GM23338 (cell line): ENCODE measurements around the gene GPRC5C. TPM values are rescaled to one million over a fixed set of nuclear protein-coding genes. Genes with fewer than 3 reads are reported as not detected.

Experiments
- ATAC-seq: fragments of 200-7000 bp; cut with Tn5 transposase; 3 replicates; pipeline ENCODE4 v1.9.1; 2020
- DNase-seq: peaks from one replicate; pipeline ENCODE4 v3.0.0-alpha.2; 2015; ENCODE audit warnings: low spot score
- H2AFZ ChIP-seq: fragments of 200-600 bp; sonication (generic); 2 replicates; pipeline ENCODE4 v1.8.0; 2016; ENCODE audit warnings: antibody characterized with exemption, mild to moderate bottlenecking, moderate library complexity
- H3F3A ChIP-seq: fragments of 200-600 bp; sonication (generic); replicated peaks from 2 replicates; pipeline ENCODE4 v1.8.0; 2017; ENCODE audit warnings: antibody characterized with exemption, mixed run types, low read depth
- H3K27ac ChIP-seq: fragments of 200-600 bp; sonication (generic); 2 replicates; pipeline ENCODE4 v1.6.1; 2016; ENCODE audit warnings: low read depth
- H3K27me3 ChIP-seq: fragments of 200-600 bp; sonication (generic); 2 replicates; pipeline ENCODE4 v1.8.0; 2016; ENCODE audit warnings: mild to moderate bottlenecking, mixed run types, moderate library complexity; ENCODE audit not compliant: insufficient read depth
- H3K36me3 ChIP-seq: fragments of 200-600 bp; sonication (generic); 2 replicates; pipeline ENCODE4 v1.8.0; 2016; ENCODE audit warnings: mild to moderate bottlenecking; ENCODE audit not compliant: insufficient read depth
- H3K4me1 ChIP-seq: fragments of 200-600 bp; sonication (generic); 2 replicates; pipeline ENCODE4 v1.8.0; 2016; ENCODE audit warnings: mild to moderate bottlenecking, moderate library complexity; ENCODE audit not compliant: insufficient read depth
- H3K4me2 ChIP-seq: fragments of 200-600 bp; sonication (generic); 2 replicates; pipeline ENCODE4 v1.7.1; 2017; ENCODE audit warnings: mixed run types
- H3K4me3 ChIP-seq: fragments of 200-600 bp; sonication (generic); 2 replicates; pipeline ENCODE4 v1.6.1; 2016; ENCODE audit warnings: mixed run types
- H3K79me2 ChIP-seq: fragments of 200-600 bp; sonication (generic); replicated peaks from 2 replicates; pipeline ENCODE4 v1.8.0; 2017; ENCODE audit warnings: mild to moderate bottlenecking; ENCODE audit not compliant: insufficient read depth
- H3K9me2 ChIP-seq: fragments of 200-600 bp; sonication (generic); 2 replicates; pipeline ENCODE4 v1.8.0; 2017; ENCODE audit not compliant: insufficient read depth
- H4K20me1 ChIP-seq: fragments of 200-600 bp; sonication (generic); replicated peaks from 2 replicates; pipeline ENCODE4 v1.8.0; 2017; ENCODE audit warnings: mild to moderate bottlenecking; ENCODE audit not compliant: insufficient read depth
- H3K27ac Mint-ChIP-seq: 2 replicates; pipeline ENCODE4 v1.8.0; 2020; ENCODE audit warnings: inconsistent platforms, mild to moderate bottlenecking, moderate library complexity, mixed read lengths
- H3K27me3 Mint-ChIP-seq: 3 replicates; pipeline ENCODE4 v1.8.0; 2022; ENCODE audit warnings: low read depth, mild to moderate bottlenecking, moderate library complexity, mixed read lengths, inconsistent platforms; ENCODE audit not compliant: insufficient read depth, poor library complexity
- H3K36me3 Mint-ChIP-seq: 3 replicates; pipeline ENCODE4 v1.8.0; 2021; ENCODE audit warnings: low read depth, mild to moderate bottlenecking, inconsistent platforms, moderate library complexity, mixed read lengths
- H3K4me1 Mint-ChIP-seq: 3 replicates; pipeline ENCODE4 v1.8.0; 2020; ENCODE audit warnings: mild to moderate bottlenecking, inconsistent platforms, mixed read lengths
- H3K4me3 Mint-ChIP-seq: 3 replicates; pipeline ENCODE4 v1.8.0; 2021; ENCODE audit warnings: moderate library complexity, mild to moderate bottlenecking, inconsistent platforms, mixed read lengths
- H3K9me3 Mint-ChIP-seq: 3 replicates; pipeline ENCODE4 v1.8.0; 2020; ENCODE audit warnings: moderate library complexity, mild to moderate bottlenecking, inconsistent platforms, mixed read lengths
- EZH2 ChIP-seq: fragments of 200-600 bp; sonication (generic); IDR thresholded peaks from one replicate; pipeline ENCODE4 v1.8.0; 2017; ENCODE audit warnings: antibody characterized with exemption, mild to moderate bottlenecking, low read depth; ENCODE audit not compliant: unreplicated experiment
- JUNB ChIP-seq: IDR thresholded peaks from one replicate; pipeline ENCODE4 v1.6.1; 2016; ENCODE audit warnings: antibody characterized with exemption; ENCODE audit not compliant: unreplicated experiment
- POLR2AphosphoS5 ChIP-seq: IDR thresholded peaks from 2 replicates; pipeline ENCODE4 v1.6.1; 2016; ENCODE audit warnings: antibody characterized with exemption, low read depth
- REST ChIP-seq: IDR thresholded peaks from one replicate; pipeline ENCODE4 v1.6.1; 2018; ENCODE audit warnings: antibody characterized with exemption; ENCODE audit not compliant: unreplicated experiment
- STAT1 ChIP-seq: IDR thresholded peaks from one replicate; pipeline ENCODE4 v1.6.1; 2016; ENCODE audit warnings: antibody characterized with exemption; ENCODE audit not compliant: unreplicated experiment
- ZNF114 ChIP-seq: fragments of 250-450 bp; sonication (Bioruptor Pico); IDR thresholded peaks from 2 replicates; pipeline ENCODE4 v1.5.0; 2020; ENCODE audit warnings: mild to moderate bottlenecking, moderate library complexity
- ZNF462 ChIP-seq: fragments of 250-450 bp; sonication (Bioruptor Pico); IDR thresholded peaks from 2 replicates; pipeline ENCODE4 v1.5.0; 2020; ENCODE audit warnings: mild to moderate bottlenecking, moderate library complexity
- polyA plus RNA-seq: library from polyadenylated mRNA; unstranded; fragments of >200 nt; fragmentation: Nextera tagmentation; extraction: Ambion mirVana; gene quantifications from 2 replicates; pipeline ENCODE4 v1.2.1, GENCODE V29; 2016
- total RNA-seq: library from RNA; depleted of rRNA; stranded (reverse); fragments of >200 nt; shearing (Covaris generic); gene quantifications from 2 replicates; pipeline ENCODE4 v1.2.3, GENCODE V29; 2014

The GPRC5C gene
- total and polyA plus RNA-seq, 2 experiments from 2014 or later = 9.0 to 22.4 TPM

GRCh38 chr17:74484066-74484465, 52.2 kb downstream of the GPRC5C start:
- Histone ChIP-seq H4K20me1 (no peaks in the 10 kb centered on the region), H3K27me3 (no peaks in the 10 kb centered on the region), H3K4me1 (no peaks in the 10 kb centered on the region), H3K27ac (no peak overlapping the region), H3K36me3 (no peaks in the 10 kb centered on the region), H3F3A (no peaks in the 10 kb centered on the region), H2AFZ (no peak overlapping the region), H3K9me2 (no peaks in the 10 kb centered on the region), H3K4me2 (no peak overlapping the region), H3K4me3 (no peak overlapping the region), H3K79me2 (no peaks in the 10 kb centered on the region)
- DNase-seq = no peak
- Mint-ChIP-seq H3K4me1 (no peaks in the 10 kb centered on the region), H3K36me3 (peaks cover 4% of the 10 kb centered on the region; the same call in 2 of the 3 replicates), H3K4me3 (no peak overlapping the region), H3K9me3 (peaks cover 16% of the 10 kb centered on the region), H3K27me3 (peaks cover 3% of the 10 kb centered on the region), H3K27ac (no peak overlapping the region)
- no peak for ATAC-seq
- TF ChIP-seq STAT1 (no peak), REST (no peak), POLR2AphosphoS5 (no peak)

- DNase-seq = no peak
- Histone ChIP-seq H3K4me3 (no peak overlapping the region), H3K4me2 (no peak overlapping the region), H3K4me1 (no peaks in the 10 kb centered on the region), H2AFZ (no peak overlapping the region), H3K27me3 (no peaks in the 10 kb centered on the region), H4K20me1 (no peaks in the 10 kb centered on the region), H3K27ac (no peak overlapping the region), H3K79me2 (no peaks in the 10 kb centered on the region), H3K9me2 (no peaks in the 10 kb centered on the region), H3F3A (no peaks in the 10 kb centered on the region), H3K36me3 (no peaks in the 10 kb centered on the region)
- H3K4me1 Mint-ChIP-seq = no peaks in the 10 kb centered on the region
- TF ChIP-seq ZNF114 (CRISPR knock-in tag) (no peak), POLR2AphosphoS5 (no peak), REST (no peak), JUNB (no peak), EZH2 (no peak), STAT1 (no peak), ZNF462 (CRISPR knock-in tag) (no peak)
- ATAC-seq = no peak
- H3K36me3 Mint-ChIP-seq = peaks cover 7% of the 10 kb centered on the region; the same call in 2 of the 3 replicates
- H3K4me3 Mint-ChIP-seq = no peak overlapping the region
- no peak overlapping the region for H3K27ac Mint-ChIP-seq
- H3K27me3 Mint-ChIP-seq = peaks cover 3% of the 10 kb centered on the region
- peaks cover 23% of the 10 kb centered on the region for H3K9me3 Mint-ChIP-seq
These were observed 53.3 kb downstream of the GPRC5C start for GRCh38 chr17:74485022-74485743.
